ENCODE data around the gene GJB5. TPM values are rescaled to one million over a fixed set of nuclear protein-coding genes. Genes with fewer than 3 reads are reported as not detected.

Gene GJB5
- total and polyA plus RNA-seq, 2 of the 8 experiments (the other 6 are each of a cell fraction or from before 2014, with no cell fraction given) = 0.86 to 3.1 TPM

- H2AK5ac ChIP-seq (ENCODE audit: low read depth, low read length) = no peak overlapping the region
- no peak overlapping the region for H4K5ac ChIP-seq (ENCODE audit: insufficient read length, low read depth, low read length)
- H3K36me3 ChIP-seq (ENCODE audit: control insufficient read depth in 2 of 4, insufficient read depth in 4 of 4, low read length in 3 of 4) = no peaks in the 10 kb centered on the region
- 94% methylated on average over 5 of the region's 5 CpGs; no CpG with 5 or more reads in 1 of the 2 experiments for WGBS, 2 experiments (ENCODE audit: extremely low coverage in 1 of 2, insufficient coverage in 1 of 2, insufficient read length in 1 of 2, insufficient replicate concordance in 2 of 2, low coverage in 1 of 2, low lambda C conversion rate in 2 of 2, missing lambda C conversion rate in 1 of 2)
- no peak overlapping the region for H3K27ac ChIP-seq (ENCODE audit: low read depth, low read length)
- H3K18ac ChIP-seq (ENCODE audit: extremely low read depth, low read length) = no peak overlapping the region
- H4K91ac ChIP-seq (replicated peaks; ENCODE audit: insufficient read length, low read length) = no peak overlapping the region
- 0 out of 7 replicates have a peak, but pooled peaks cover 0 to 4% (median 0%) of the 10 kb centered on the region in 4 experiments for H3K27me3 ChIP-seq (replicated peaks in 1 of 4; ENCODE audit: control insufficient read depth in 3 of 4, extremely low read depth in 1 of 4, insufficient read depth in 3 of 4, low read length in 3 of 4)
- H3K9me3 ChIP-seq (ENCODE audit: insufficient read depth in 2 of 2, low read depth in 1 of 2, low read length in 1 of 2) = no peaks in the 10 kb centered on the region
- H2AFZ ChIP-seq (ENCODE audit: low read length) = no peak overlapping the region
- FAIRE-seq = no peak
- no peak overlapping the region for H3K4ac ChIP-seq (replicated peaks; ENCODE audit: insufficient read length, low read depth, low read length)
- no peak overlapping the region for H4K8ac ChIP-seq (ENCODE audit: extremely low read depth, insufficient read depth, low read length)
- H3K4me3 ChIP-seq (ENCODE audit: extremely low read depth in 1 of 4, insufficient read depth in 2 of 4, low read depth in 3 of 4, low read length in 4 of 4) = no peak overlapping the region
- H2BK5ac ChIP-seq (ENCODE audit: low read depth, low read length) = no peak overlapping the region
- H4K20me1 ChIP-seq (replicated peaks in 1 of 2; ENCODE audit: control insufficient read depth in 1 of 2, insufficient read depth in 2 of 2, low read length in 2 of 2) = no peaks in the 10 kb centered on the region
- ChIA-PET CTCF (ENCODE audit: partially characterized antibody) (interaction anchor here (0.7 to 1.8 kb wide), 6 partner anchors 9 to 96 kb away, joined by 3 to 4 read pairs (median 3); no protein-coding TSS in a partner anchor), POLR2A (ENCODE audit: partially characterized antibody) (interaction anchor here (1.2 kb wide), 1 partner anchor 11 kb away, joined by 3 read pairs; no protein-coding TSS in a partner anchor)
- H3K9ac ChIP-seq (replicated peaks in 1 of 4; ENCODE audit: extremely low read depth in 1 of 4, low read depth in 3 of 4, low read length in 3 of 4) = no peak overlapping the region
- no peak overlapping the region for H2BK12ac ChIP-seq (ENCODE audit: low read depth, low read length)
- no peak overlapping the region for H3K4me2 ChIP-seq (ENCODE audit: insufficient read depth in 1 of 2, low read depth in 2 of 2, low read length in 2 of 2)
- DNase-seq (ENCODE audit: low read depth in 1 of 2, low spot score in 2 of 2) = no peak
- H3K23ac ChIP-seq (ENCODE audit: insufficient read length) = no peak overlapping the region
- TF ChIP-seq POU5F1 (IDR thresholded peaks at IDR 0.05; ENCODE audit: low read depth, low read length) (no peak), RNF2 (IDR thresholded peaks at IDR 0.05; ENCODE audit: borderline replicate concordance, low read depth, low read length, missing control alignments, poor library complexity, severe bottlenecking) (no peak), CEBPB (IDR thresholded peaks at IDR 0.05; ENCODE audit: low read depth, low read length) (no peak), JUND (IDR thresholded peaks at IDR 0.05; ENCODE audit: low read length) (no peak), CHD2 (IDR thresholded peaks at IDR 0.05; ENCODE audit: low read length) (no peak), RXRA (IDR thresholded peaks at IDR 0.05; ENCODE audit: insufficient read depth, low read depth, low read length) (no peak), MAFK (IDR thresholded peaks at IDR 0.05; ENCODE audit: low read depth, low read length) (peak; percentile 35; the same call in 1 of the 2 replicates), SP1 (IDR thresholded peaks at IDR 0.05; ENCODE audit: low read depth, low read length) (no peak)
- H3K79me1 ChIP-seq (ENCODE audit: low read depth, low read length) = no peaks in the 10 kb centered on the region
- H2BK20ac ChIP-seq (ENCODE audit: low read length) = no peak overlapping the region; the same call in 1 of the 2 replicates
- 0 out of 2 replicates have a peak, but pooled peaks cover 2% of the 10 kb centered on the region for H3K23me2 ChIP-seq (ENCODE audit: low read depth, low read length)
- no peak overlapping the region for H3K56ac ChIP-seq (replicated peaks; ENCODE audit: insufficient read length, low read depth, low read length)
- no peak overlapping the region for H3K14ac ChIP-seq (ENCODE audit: insufficient read length)
- H3K79me2 ChIP-seq (ENCODE audit: control insufficient read depth in 1 of 2, insufficient read depth in 2 of 2, low read length in 2 of 2) = no peaks in the 10 kb centered on the region
- no peak overlapping the region for H2BK120ac ChIP-seq (replicated peaks; ENCODE audit: low read depth, low read length)
- no peak overlapping the region for H2BK15ac ChIP-seq (ENCODE audit: low read length)
- H3K4me1 ChIP-seq (replicated peaks in 1 of 4; ENCODE audit: control insufficient read depth in 3 of 4, insufficient read depth in 4 of 4, low read length in 3 of 4) = no peaks in the 10 kb centered on the region
These were observed 16.2 kb downstream of the GJB5 start for GRCh38 chr1:34770891-34771504.

All from H1 (cell line).